IMR-90 (cell line): ENCODE data around the gene CYGB.

Experiments
- CTCF ChIP-seq: conservative IDR thresholded peaks from 2 replicates; pipeline ENCODE4 v1.5.1; 2012; ENCODE audit warnings: mild to moderate bottlenecking, low read depth, low read length, improper control_type of control experiment
- FOS ChIP-seq: fragments of 150-350 bp; IDR thresholded peaks from 2 replicates; pipeline ENCODE4 v1.6.1; 2016; ENCODE audit warnings: low read depth, low read length
- MAFK ChIP-seq: IDR thresholded peaks from 2 replicates; pipeline ENCODE4 v1.6.1; 2012; ENCODE audit warnings: low read depth, low read length, improper control_type of control experiment
- POLR2A ChIP-seq: IDR thresholded peaks from 2 replicates; pipeline ENCODE4 v1.6.1; 2012; ENCODE audit warnings: mild to moderate bottlenecking, low read depth, low read length
- RCOR1 ChIP-seq: IDR thresholded peaks from 2 replicates; pipeline ENCODE4 v1.6.1; 2012; ENCODE audit warnings: mild to moderate bottlenecking, low read length, improper control_type of control experiment; ENCODE audit not compliant: insufficient replicate concordance
- SMC3 ChIP-seq: fragments of 150-350 bp; IDR thresholded peaks from 2 replicates; pipeline ENCODE4 v1.6.1; 2016; ENCODE audit warnings: low read depth, mild to moderate bottlenecking, antibody characterized with exemption, low read length, moderate library complexity

- TF ChIP-seq POLR2A = no peak
- no peak for TF ChIP-seq CTCF
- no peak for TF ChIP-seq SMC3
- TF ChIP-seq RCOR1 = no peak
- TF ChIP-seq MAFK = no peak
- no peak for TF ChIP-seq FOS
Observed at GRCh38 chr17:76499267-76499667, 38.2 kb downstream of the CYGB start.
